ENCODE measurements around the gene KLHDC4. TPM values are rescaled to one million over a fixed set of nuclear protein-coding genes. Genes with fewer than 3 reads are reported as not detected.

KLHDC4 gene
- total and polyA plus RNA-seq, 2 experiments from 2014 or later, result 23.0 to 41.1 TPM

DNA sequence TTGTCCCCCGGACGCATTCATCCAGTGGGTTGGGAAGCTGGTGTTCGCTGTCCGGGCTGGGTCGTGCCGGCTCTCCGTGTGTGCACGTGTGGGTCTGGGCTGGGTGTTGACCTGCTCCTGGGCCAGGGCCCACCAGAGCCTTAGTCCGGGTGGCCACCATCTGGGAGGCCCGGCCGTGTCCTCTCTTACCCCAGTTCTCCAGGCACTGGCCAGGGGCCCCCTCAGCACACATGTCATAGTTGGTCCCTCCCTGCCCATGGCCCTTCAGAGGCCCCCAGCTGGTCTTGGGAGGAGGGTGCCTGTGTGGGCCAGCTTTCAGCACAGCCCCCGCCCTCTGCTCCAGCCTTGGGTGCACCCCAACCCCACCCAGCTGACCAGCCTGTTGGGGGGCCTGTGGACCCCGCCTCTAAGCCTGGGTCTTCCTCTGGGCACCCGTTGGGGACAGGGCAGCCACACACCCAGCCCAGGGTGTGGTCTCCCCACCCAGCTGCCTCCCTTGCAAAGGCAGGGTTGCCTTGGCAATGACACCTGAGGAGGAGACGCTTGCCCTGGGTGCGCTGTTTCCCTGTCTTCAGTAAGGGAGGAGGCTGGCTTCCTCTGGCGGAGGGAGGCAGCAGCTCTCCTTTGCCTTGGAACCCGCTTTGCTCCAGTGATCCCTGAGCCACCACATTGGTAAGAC is 86.1 kb downstream of the KLHDC4 start (continued):
- TF ChIP-seq, protein P1, sequence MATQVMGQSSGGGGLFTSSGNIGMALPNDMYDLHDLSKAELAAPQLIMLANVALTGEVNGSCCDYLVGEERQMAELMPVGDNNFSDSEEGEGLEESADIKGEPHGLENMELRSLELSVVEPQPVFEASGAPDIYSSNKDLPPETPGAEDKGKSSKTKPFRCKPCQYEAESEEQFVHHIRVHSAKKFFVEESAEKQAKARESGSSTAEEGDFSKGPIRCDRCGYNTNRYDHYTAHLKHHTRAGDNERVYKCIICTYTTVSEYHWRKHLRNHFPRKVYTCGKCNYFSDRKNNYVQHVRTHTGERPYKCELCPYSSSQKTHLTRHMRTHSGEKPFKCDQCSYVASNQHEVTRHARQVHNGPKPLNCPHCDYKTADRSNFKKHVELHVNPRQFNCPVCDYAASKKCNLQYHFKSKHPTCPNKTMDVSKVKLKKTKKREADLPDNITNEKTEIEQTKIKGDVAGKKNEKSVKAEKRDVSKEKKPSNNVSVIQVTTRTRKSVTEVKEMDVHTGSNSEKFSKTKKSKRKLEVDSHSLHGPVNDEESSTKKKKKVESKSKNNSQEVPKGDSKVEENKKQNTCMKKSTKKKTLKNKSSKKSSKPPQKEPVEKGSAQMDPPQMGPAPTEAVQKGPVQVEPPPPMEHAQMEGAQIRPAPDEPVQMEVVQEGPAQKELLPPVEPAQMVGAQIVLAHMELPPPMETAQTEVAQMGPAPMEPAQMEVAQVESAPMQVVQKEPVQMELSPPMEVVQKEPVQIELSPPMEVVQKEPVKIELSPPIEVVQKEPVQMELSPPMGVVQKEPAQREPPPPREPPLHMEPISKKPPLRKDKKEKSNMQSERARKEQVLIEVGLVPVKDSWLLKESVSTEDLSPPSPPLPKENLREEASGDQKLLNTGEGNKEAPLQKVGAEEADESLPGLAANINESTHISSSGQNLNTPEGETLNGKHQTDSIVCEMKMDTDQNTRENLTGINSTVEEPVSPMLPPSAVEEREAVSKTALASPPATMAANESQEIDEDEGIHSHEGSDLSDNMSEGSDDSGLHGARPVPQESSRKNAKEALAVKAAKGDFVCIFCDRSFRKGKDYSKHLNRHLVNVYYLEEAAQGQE (IDR thresholded peaks at IDR 0.05; ENCODE audit: unreplicated experiment), result no peak
- TF ChIP-seq NANOG (IDR thresholded peaks at IDR 0.05; ENCODE audit: borderline replicate concordance) (no peak), CTCF (conservative IDR thresholded peaks at IDR 0.05; ENCODE audit: low read depth in 2 of 2) (no peak), EZH2 (IDR thresholded peaks at IDR 0.05; ENCODE audit: low read depth, unreplicated experiment) (no peak), ZNF331 (CRISPR knock-in tag; IDR thresholded peaks at IDR 0.05; ENCODE audit: low read depth) (no peak), EZH2phosphoT487 (IDR thresholded peaks at IDR 0.05; ENCODE audit: unreplicated experiment) (no peak), CREB1 (CRISPR knock-in tag; IDR thresholded peaks at IDR 0.05; ENCODE audit: low read depth) (no peak)

DNA sequence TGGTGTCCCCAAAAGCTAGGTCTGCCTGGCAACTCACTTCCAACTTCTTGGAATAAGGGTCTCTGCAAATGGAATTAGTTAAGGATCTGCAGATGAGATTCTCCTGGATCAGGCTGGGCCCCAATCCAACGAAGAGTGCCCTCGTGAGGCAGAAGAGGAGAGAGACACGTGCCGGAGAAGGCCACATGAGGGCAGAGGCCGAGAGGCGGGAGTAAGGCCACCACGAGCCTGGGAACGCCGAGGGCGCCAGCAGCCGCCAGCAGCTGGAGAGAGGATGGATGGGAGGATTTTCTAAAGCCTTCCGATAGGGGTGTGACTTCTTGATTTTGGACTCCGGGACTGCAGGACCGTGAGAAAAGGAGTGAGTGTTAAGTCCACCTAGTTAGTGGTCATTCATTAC is 87.2 kb downstream of the KLHDC4 start:
- H3K4me2 ChIP-seq, result no peak overlapping the region
- ATAC-seq, result no peak
- no peaks in the 10 kb centered on the region for H3K9me2 ChIP-seq (ENCODE audit: insufficient read depth)
- no peak for TF ChIP-seq ETS1 (IDR thresholded peaks at IDR 0.05)
- TF ChIP-seq CTCF (conservative IDR thresholded peaks at IDR 0.05; ENCODE audit: low read depth in 2 of 2), result 0 out of 4 replicates have a peak, but pooled peaks of 1 of the 2 experiments have one; percentile 0
- no peak for TF ChIP-seq ZNF114 (CRISPR knock-in tag; IDR thresholded peaks at IDR 0.05)
- H3K4me3 ChIP-seq, result no peak overlapping the region
- Mint-ChIP-seq H3K4me3 (no peak overlapping the region), H3K4me1 (peaks cover 11% of the 10 kb centered on the region), H3K27ac (no peak overlapping the region), H3K9me3 (no peaks in the 10 kb centered on the region; the same call in 2 of the 3 replicates), H3K36me3 (ENCODE audit: low read depth) (no peaks in the 10 kb centered on the region), H3K27me3 (ENCODE audit: insufficient read depth, low read depth, poor library complexity) (peaks cover 21% of the 10 kb centered on the region)
- no peak overlapping the region for H2AFZ ChIP-seq
- no peaks in the 10 kb centered on the region for H3K4me1 ChIP-seq (ENCODE audit: insufficient read depth)
- H3K36me3 ChIP-seq (ENCODE audit: insufficient read depth), result no peaks in the 10 kb centered on the region
- no peaks in the 10 kb centered on the region for H3K79me2 ChIP-seq (replicated peaks; ENCODE audit: insufficient read depth)
- H3K27me3 ChIP-seq (ENCODE audit: insufficient read depth), result no peaks in the 10 kb centered on the region
- no peaks in the 10 kb centered on the region for H3F3A ChIP-seq (replicated peaks; ENCODE audit: low read depth)
- H3K27ac ChIP-seq (ENCODE audit: low read depth), result no peak overlapping the region
- DNase-seq (ENCODE audit: low spot score), result no peak
- H4K20me1 ChIP-seq (replicated peaks; ENCODE audit: insufficient read depth), result no peaks in the 10 kb centered on the region

Data from GM23338 (cell line).